Activated CD8-positive, alpha-beta T cell treated with anti-CD3 and anti-CD28 coated beads for 36 hours (primary cell): Measurements from ENCODE around the gene ITGA3. TPM values are rescaled to one million over a fixed set of nuclear protein-coding genes. Genes with fewer than 3 reads are reported as not detected.

Experiments
- ATAC-seq: fragments of 200-7000 bp; cut with Tn5 transposase; one replicate; pipeline ENCODE4 v1.10.0; 2021; ENCODE audit warnings: mild to moderate bottlenecking, moderate library complexity
- CTCF ChIA-PET: fragments of 350-600 bp; sonication (Branson Sonifier 250); formaldehyde crosslinking; loops from one replicate; lab custom pipeline; 2021; ENCODE audit warnings: antibody characterized with exemption; lab: Charles Lee
- POLR2A ChIA-PET: fragments of 350-600 bp; sonication (Branson Sonifier 250); formaldehyde crosslinking; loops from one replicate; lab custom pipeline; 2021; ENCODE audit warnings: antibody characterized with exemption; lab: Charles Lee
- DNase-seq: peaks from one replicate; pipeline ENCODE4 v3.0.0-alpha.2; 2020
- H3K27ac Mint-ChIP-seq: one replicate; pipeline ENCODE4 v1.8.0; 2021; ENCODE audit warnings: mild to moderate bottlenecking, mixed read lengths
- H3K27me3 Mint-ChIP-seq: one replicate; pipeline ENCODE4 v1.8.0; 2021; ENCODE audit warnings: mixed read lengths
- H3K36me3 Mint-ChIP-seq: one replicate; pipeline ENCODE4 v1.8.0; 2021; ENCODE audit warnings: low read depth, mixed read lengths
- H3K4me1 Mint-ChIP-seq: one replicate; pipeline ENCODE4 v1.8.0; 2021; ENCODE audit warnings: low read depth, mixed read lengths
- H3K4me3 Mint-ChIP-seq: one replicate; pipeline ENCODE4 v1.8.0; 2021; ENCODE audit warnings: mild to moderate bottlenecking, moderate library complexity, mixed read lengths
- H3K9me3 Mint-ChIP-seq: one replicate; pipeline ENCODE4 v1.8.0; 2021; ENCODE audit warnings: mixed read lengths
- intact Hi-C: fragments of 100-400 bp; cut with micrococcal nuclease; formaldehyde crosslinking; loops from one replicate; pipeline ENCODE4 v1.10.0; 2022
- total RNA-seq, 2 experiments: library from RNA; stranded (reverse); gene quantifications; one replicate each; pipeline ENCODE4 v1.2.3, GENCODE V29; 2021
- TF ChIP-seq, protein P1 (sequence below): fragments of 200-600 bp; IDR thresholded peaks from one replicate; pipeline ENCODE4 v1.8.0; 2022; ENCODE audit warnings: antibody characterized with exemption, mild to moderate bottlenecking

The ITGA3 gene
- total RNA-seq, 2 experiments from 2014 or later = 4.2 to 7.2 TPM

- DNase-seq = no peak
- Mint-ChIP-seq H3K27me3 (no peaks in the 10 kb centered on the region), H3K9me3 (no peaks in the 10 kb centered on the region), H3K4me1 (no peaks in the 10 kb centered on the region), H3K36me3 (no peaks in the 10 kb centered on the region), H3K27ac (no peak overlapping the region), H3K4me3 (no peak overlapping the region)
- POLR2A ChIA-PET = interaction anchor here (1.4 kb wide), 1 partner anchor 8 kb away, joined by 3 read pairs; no protein-coding TSS in a partner anchor
- TF ChIP-seq, protein P1, sequence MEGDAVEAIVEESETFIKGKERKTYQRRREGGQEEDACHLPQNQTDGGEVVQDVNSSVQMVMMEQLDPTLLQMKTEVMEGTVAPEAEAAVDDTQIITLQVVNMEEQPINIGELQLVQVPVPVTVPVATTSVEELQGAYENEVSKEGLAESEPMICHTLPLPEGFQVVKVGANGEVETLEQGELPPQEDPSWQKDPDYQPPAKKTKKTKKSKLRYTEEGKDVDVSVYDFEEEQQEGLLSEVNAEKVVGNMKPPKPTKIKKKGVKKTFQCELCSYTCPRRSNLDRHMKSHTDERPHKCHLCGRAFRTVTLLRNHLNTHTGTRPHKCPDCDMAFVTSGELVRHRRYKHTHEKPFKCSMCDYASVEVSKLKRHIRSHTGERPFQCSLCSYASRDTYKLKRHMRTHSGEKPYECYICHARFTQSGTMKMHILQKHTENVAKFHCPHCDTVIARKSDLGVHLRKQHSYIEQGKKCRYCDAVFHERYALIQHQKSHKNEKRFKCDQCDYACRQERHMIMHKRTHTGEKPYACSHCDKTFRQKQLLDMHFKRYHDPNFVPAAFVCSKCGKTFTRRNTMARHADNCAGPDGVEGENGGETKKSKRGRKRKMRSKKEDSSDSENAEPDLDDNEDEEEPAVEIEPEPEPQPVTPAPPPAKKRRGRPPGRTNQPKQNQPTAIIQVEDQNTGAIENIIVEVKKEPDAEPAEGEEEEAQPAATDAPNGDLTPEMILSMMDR = no peak
- intact Hi-C loops = no loop called here
- no peak for ATAC-seq
- CTCF ChIA-PET = interaction anchor here (3.3 to 3.5 kb wide), 2 partner anchors 10 to 11 kb away, joined by 16 to 21 read pairs; no protein-coding TSS in a partner anchor
These were observed 20.8 kb downstream of the ITGA3 start for GRCh38 chr17:50076591-50077235.

DNA sequence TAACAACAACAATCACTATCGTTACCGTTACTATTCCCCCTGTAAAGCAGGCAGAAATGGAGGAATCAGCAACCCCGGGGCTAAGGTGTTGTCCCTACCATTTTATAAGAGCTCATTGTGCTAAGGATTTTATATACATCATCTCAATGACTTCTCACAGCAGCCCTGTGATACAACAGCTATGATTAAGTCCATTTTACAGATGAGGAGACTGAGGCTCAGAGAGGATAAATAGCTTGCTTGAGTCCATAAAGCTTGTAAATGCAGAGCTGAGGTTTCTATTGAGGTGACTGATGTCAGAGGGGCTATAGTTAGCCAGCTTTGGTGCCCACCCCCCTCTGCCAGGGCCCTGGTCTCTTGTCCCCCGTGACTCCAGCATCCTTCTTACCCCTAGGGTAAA, 22.5 kb downstream of the ITGA3 start:
- H3K4me3 Mint-ChIP-seq = no peak overlapping the region

DNA sequence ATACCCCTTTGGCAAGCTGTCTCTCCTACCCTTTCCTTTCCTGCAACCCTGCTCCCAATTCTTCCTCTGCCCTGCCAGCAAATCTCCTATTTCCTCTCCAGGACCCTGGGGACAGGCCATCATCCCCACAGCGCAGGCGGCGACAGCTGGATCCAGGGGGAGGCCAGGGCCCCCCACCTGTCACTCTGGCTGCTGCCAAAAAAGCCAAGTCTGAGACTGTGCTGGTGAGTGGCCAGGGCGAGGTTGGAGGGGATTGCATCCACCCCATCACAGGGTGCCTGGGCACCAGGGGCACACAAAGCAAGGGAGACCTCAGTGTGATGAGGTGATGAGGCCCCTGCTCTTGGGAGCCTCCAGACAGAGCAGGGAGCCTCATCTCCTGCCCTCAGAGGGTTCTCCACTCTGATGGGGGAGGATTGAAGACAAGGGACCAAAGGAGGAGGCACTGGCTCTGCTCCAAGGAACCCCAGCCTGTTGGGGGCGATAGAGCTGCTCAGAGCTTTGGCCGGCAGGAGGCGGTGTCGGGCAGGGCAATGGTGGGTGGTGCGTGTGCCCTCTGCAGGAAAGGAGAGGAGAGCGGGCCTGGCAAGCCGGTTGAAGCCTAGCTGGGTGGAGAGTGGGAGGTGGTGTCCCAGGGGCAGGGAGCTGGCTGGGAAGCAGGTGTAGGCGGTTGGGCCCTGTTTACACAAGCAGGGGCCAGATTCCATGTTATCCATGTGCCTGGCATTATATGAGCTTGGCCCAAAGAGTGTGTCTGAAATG, 23.6 kb downstream of the ITGA3 start:
- no peaks in the 10 kb centered on the region for H3K9me3 Mint-ChIP-seq
- CTCF ChIA-PET = interaction anchor here (0.9 to 3.3 kb wide), 4 partner anchors 8 to 54 kb away, joined by 3 to 21 read pairs (median 4); no protein-coding TSS in a partner anchor
- DNase-seq = peak; percentile 42
- H3K4me1 Mint-ChIP-seq = no peaks in the 10 kb centered on the region
- H3K27ac Mint-ChIP-seq = no peak overlapping the region
- H3K27me3 Mint-ChIP-seq = no peaks in the 10 kb centered on the region
- POLR2A ChIA-PET = interaction anchor here (1.0 kb wide), 1 partner anchor 49 kb away, joined by 3 read pairs; no protein-coding TSS in a partner anchor
- H3K36me3 Mint-ChIP-seq = no peaks in the 10 kb centered on the region
- intact Hi-C loops = no loop called here
- TF ChIP-seq, protein P1 = no peak
- peak; percentile 51 for ATAC-seq
- no peak overlapping the region for H3K4me3 Mint-ChIP-seq

More for the DNA sequence above, 22.5 kb downstream of the ITGA3 start:
- CTCF ChIA-PET = interaction anchor here (0.9 to 3.3 kb wide), 6 partner anchors 9 to 51 kb away, joined by 3 to 21 read pairs (median 4); partner anchors contain the start of gene PDK2
- TF ChIP-seq, protein P1 = no peak
- H3K9me3 Mint-ChIP-seq = no peaks in the 10 kb centered on the region
- H3K27ac Mint-ChIP-seq = no peak overlapping the region
- intact Hi-C loops = no loop called here
- no peak for DNase-seq
- H3K27me3 Mint-ChIP-seq = no peaks in the 10 kb centered on the region
- H3K36me3 Mint-ChIP-seq = no peaks in the 10 kb centered on the region
- POLR2A ChIA-PET = interaction anchor here (0.6 to 1.0 kb wide), 2 partner anchors 33 to 48 kb away, joined by 3 read pairs; no protein-coding TSS in a partner anchor
- H3K4me1 Mint-ChIP-seq = no peaks in the 10 kb centered on the region
- ATAC-seq = no peak

GRCh38 chr17:50080096-50080480, 24.2 kb downstream of the ITGA3 start:
- no peak overlapping the region for H3K27ac Mint-ChIP-seq
- no peak overlapping the region for H3K4me3 Mint-ChIP-seq
- POLR2A ChIA-PET = no interaction called here
- no peaks in the 10 kb centered on the region for H3K4me1 Mint-ChIP-seq
- no peaks in the 10 kb centered on the region for H3K27me3 Mint-ChIP-seq
- TF ChIP-seq, protein P1 = no peak
- ATAC-seq (no peak), DNase-seq (no peak)
- H3K36me3 Mint-ChIP-seq = no peaks in the 10 kb centered on the region
- CTCF ChIA-PET = interaction anchor here (0.9 to 3.3 kb wide), 2 partner anchors 7 to 54 kb away, joined by 4 to 21 read pairs; no protein-coding TSS in a partner anchor
- no peaks in the 10 kb centered on the region for H3K9me3 Mint-ChIP-seq
- intact Hi-C loops = no loop called here
